Aorta (tissue), 5 donors: ENCODE data around the gene TMEM45A. TPM values are rescaled to one million over a fixed set of nuclear protein-coding genes. Genes with fewer than 3 reads are reported as not detected.

Experiments used
- ATAC-seq: fragments of 200-7000 bp; cut with Tn5 transposase; one replicate; pipeline ENCODE4 v1.9.1; 2022; ENCODE audit warnings: moderate library complexity; ENCODE audit not compliant: low FRiP score
- DNase-seq, 2 donors: peaks; one replicate each; pipeline ENCODE4 v3.0.0-alpha.2; 2020
- H3K27ac ChIP-seq, 2 donors: one replicate each; pipeline ENCODE4 v1.5.1; 2013; ENCODE audit warnings: low read length in 2 of 2, mild to moderate bottlenecking in 2 of 2, moderate library complexity in 2 of 2, control low read depth in 1 of 2, inconsistent platforms in 1 of 2, low read depth in 1 of 2
- H3K27me3 ChIP-seq, 2 donors: one replicate each; pipeline ENCODE4 v1.6.1; 2013; ENCODE audit warnings: control low read depth in 1 of 2, low read length in 1 of 2, mild to moderate bottlenecking in 1 of 2, moderate library complexity in 1 of 2; ENCODE audit not compliant: insufficient read depth in 2 of 2, control insufficient read depth in 1 of 2
- H3K36me3 ChIP-seq, 2 donors: one replicate each; pipeline ENCODE4 v1.6.1; 2013; ENCODE audit warnings: control low read depth in 1 of 2, low read length in 1 of 2, mild to moderate bottlenecking in 1 of 2; ENCODE audit not compliant: insufficient read depth in 2 of 2, control insufficient read depth in 1 of 2
- H3K4me1 ChIP-seq, 2 donors: one replicate each; pipeline ENCODE4 v1.6.1; 2013; ENCODE audit warnings: low read length in 2 of 2, control low read depth in 1 of 2, mild to moderate bottlenecking in 1 of 2, moderate library complexity in 1 of 2; ENCODE audit not compliant: insufficient read depth in 2 of 2, control insufficient read depth in 1 of 2
- H3K4me3 ChIP-seq, 2 donors: one replicate each; pipeline ENCODE4 v1.5.1; 2013; ENCODE audit warnings: low read length in 2 of 2, control low read depth in 1 of 2, mild to moderate bottlenecking in 1 of 2
- H3K9me3 ChIP-seq: one replicate; pipeline ENCODE4 v1.6.1; 2013; ENCODE audit warnings: mild to moderate bottlenecking, low read length; ENCODE audit not compliant: control insufficient read depth
- WGBS, 2 donors: extraction: QIAGEN DNeasy Blood & Tissue Kit; methylation state at CpG; one replicate each; pipeline ENCODE4 v1.1.7; 2013; 5-methylcytosine and 5-hydroxymethylcytosine counted together
- intact Hi-C, 2 donors: fragments of 100-400 bp; cut with DNase I; formaldehyde crosslinking; loops; one replicate each; pipeline versions ENCODE4 v1.14.2 to v1.15.0; 2022
- polyA plus RNA-seq, 2 donors: library from polyadenylated mRNA; stranded (reverse); fragments of 200-250 nt; gene quantifications; one replicate each; pipeline ENCODE4 v1.2.3, GENCODE V29; 2013
- total RNA-seq, 2 donors: library from RNA; stranded (reverse); fragmentation: NEBNext Ultra II Directional; extraction: Animal tissue kit (Norgen Biotek cat#: 25700); gene quantifications; one replicate each; pipeline ENCODE4 v1.2.1, GENCODE V29; 2021
- donor health status: healthy with polysubstance abuse.
- donor health status: Bipolar disorder and iron deficiency.
- donor health status: DM: no; HTN: no; CAD: no.
- donor health status: DM: no; HTN: no; CAD: no.
- donor health status: DM: yes; HTN: yes; CAD: no.

TMEM45A gene
- total and polyA plus RNA-seq, 4 donors: 29.2 to 47.5 (median 36.4) TPM

- H3K36me3 ChIP-seq: peaks cover 0 to 4% of the 10 kb centered on the region in 2 donors
Measured at GRCh38 chr3:100521439-100521845, 29.0 kb downstream of the TMEM45A start.

GRCh38 chr3:100522125-100522524, 29.7 kb downstream of the TMEM45A start:
- H3K27ac ChIP-seq: no peak overlapping the region
- H3K4me3 ChIP-seq: no peak overlapping the region
- intact Hi-C loops: no loop called here
- H3K36me3 ChIP-seq: peaks cover 0 to 4% of the 10 kb centered on the region in 2 donors
- DNase-seq: no peak
- H3K4me1 ChIP-seq: no peaks in the 10 kb centered on the region
- H3K9me3 ChIP-seq: no peaks in the 10 kb centered on the region
- no peaks in the 10 kb centered on the region for H3K27me3 ChIP-seq
- ATAC-seq: no peak
- 98 to 99% methylated on average over 3 of the region's 3 CpGs for WGBS, 2 donors

More at GRCh38 chr3:100521439-100521845, 29.0 kb downstream of the TMEM45A start:
- DNase-seq: no peak
- Histone ChIP-seq H3K4me1 (no peaks in the 10 kb centered on the region), H3K4me3 (no peak overlapping the region), H3K27me3 (no peaks in the 10 kb centered on the region), H3K27ac (no peak overlapping the region), H3K9me3 (no peaks in the 10 kb centered on the region)
- intact Hi-C loops: no loop called here
- WGBS, 2 donors: 91 to 94% methylated on average over 10 of the region's 10 CpGs
- no peak for ATAC-seq

GRCh38 chr3:100523050-100523760, 30.8 kb downstream of the TMEM45A start:
- Histone ChIP-seq H3K36me3 (peaks cover 0 to 4% of the 10 kb centered on the region in 2 donors), H3K4me1 (no peaks in the 10 kb centered on the region)
- intact Hi-C loops: no loop called here

GRCh38 chr3:100525753-100526612, 33.6 kb downstream of the TMEM45A start:
- peak in 1 of 2 donors; percentile 51 for DNase-seq
- peak; percentile 69 for ATAC-seq

More at GRCh38 chr3:100523050-100523760, 30.8 kb downstream of the TMEM45A start:
- ATAC-seq: no peak
- Histone ChIP-seq H3K4me3 (no peak overlapping the region), H3K27ac (no peak overlapping the region), H3K27me3 (no peaks in the 10 kb centered on the region), H3K9me3 (no peaks in the 10 kb centered on the region)
- 93 to 94% methylated on average over 4 of the region's 4 CpGs for WGBS, 2 donors
- no peak for DNase-seq

GRCh38 chr3:100526613-100527346, 34.4 kb downstream of the TMEM45A start:
- intact Hi-C loops: no loop called here
- Histone ChIP-seq H3K4me3 (no peak overlapping the region), H3K27ac (no peak overlapping the region), H3K27me3 (no peaks in the 10 kb centered on the region), H3K4me1 (no peaks in the 10 kb centered on the region), H3K36me3 (peaks cover 0 to 4% of the 10 kb centered on the region in 2 donors), H3K9me3 (no peaks in the 10 kb centered on the region)
- DNase-seq (no peak), ATAC-seq (peak; percentile 70)
- WGBS, 2 donors: 88 to 90% methylated on average over 4 of the region's 4 CpGs

More at GRCh38 chr3:100525753-100526612, 33.6 kb downstream of the TMEM45A start:
- Histone ChIP-seq H3K27ac (no peak overlapping the region), H3K4me3 (no peak overlapping the region), H3K36me3 (peaks cover 0 to 4% of the 10 kb centered on the region in 2 donors), H3K4me1 (no peaks in the 10 kb centered on the region), H3K27me3 (no peaks in the 10 kb centered on the region), H3K9me3 (no peaks in the 10 kb centered on the region)
- WGBS, 2 donors: 50 to 55% methylated on average over 12 of the region's 12 CpGs
- intact Hi-C loops: no loop called here

- DNase-seq (no peak), ATAC-seq (peak; percentile 65)
- H3K9me3 ChIP-seq: no peaks in the 10 kb centered on the region
- intact Hi-C loops: no loop called here
- no peak overlapping the region for H3K4me3 ChIP-seq
- H3K27me3 ChIP-seq: no peaks in the 10 kb centered on the region
- no peak overlapping the region for H3K27ac ChIP-seq
- no peaks in the 10 kb centered on the region for H3K4me1 ChIP-seq
- WGBS, 2 donors: 97 to 100% methylated on average over 1 of the region's 1 CpG
- peaks cover 0 to 4% of the 10 kb centered on the region in 2 donors for H3K36me3 ChIP-seq
Measured at GRCh38 chr3:100527347-100527735, 34.9 kb downstream of the TMEM45A start.

- WGBS, 2 donors: 86 to 92% methylated on average over 3 of the region's 3 CpGs
- DNase-seq (no peak), ATAC-seq (no peak)
- Histone ChIP-seq H3K36me3 (peaks cover 0 to 2% of the 10 kb centered on the region in 2 donors), H3K9me3 (no peaks in the 10 kb centered on the region), H3K4me1 (no peaks in the 10 kb centered on the region), H3K27me3 (no peaks in the 10 kb centered on the region), H3K27ac (no peak overlapping the region), H3K4me3 (no peak overlapping the region)
- intact Hi-C loops: no loop called here
Measured at GRCh38 chr3:100531093-100531492, 38.7 kb downstream of the TMEM45A start.

- H3K9me3 ChIP-seq: no peaks in the 10 kb centered on the region
- 88 to 92% methylated on average over 6 of the region's 6 CpGs for WGBS, 2 donors
- intact Hi-C loops: no loop called here
- no peak overlapping the region for H3K27ac ChIP-seq
- peaks cover 2 to 3% of the 10 kb centered on the region in 2 donors for H3K36me3 ChIP-seq
- H3K4me3 ChIP-seq: no peak overlapping the region
- H3K4me1 ChIP-seq: no peaks in the 10 kb centered on the region
- ATAC-seq (no peak), DNase-seq (no peak)
- H3K27me3 ChIP-seq: no peaks in the 10 kb centered on the region
Measured at GRCh38 chr3:100532411-100532810, 40.0 kb downstream of the TMEM45A start.
